PC-9 (cell line): ENCODE measurements around the gene MYO10.

Experiments used
- EZH2 ChIP-seq: fragments of 200-600 bp; sonication (generic); IDR thresholded peaks from 2 replicates; pipeline ENCODE4 v1.8.0; 2017; ENCODE audit warnings: antibody characterized with exemption, low read depth
- TF ChIP-seq, protein P1 (sequence below): fragments of 200-600 bp; sonication (generic); conservative IDR thresholded peaks from 2 replicates; pipeline ENCODE4 v1.6.1; 2017; ENCODE audit warnings: mixed run types, antibody characterized with exemption, mild to moderate bottlenecking, moderate library complexity

DNA sequence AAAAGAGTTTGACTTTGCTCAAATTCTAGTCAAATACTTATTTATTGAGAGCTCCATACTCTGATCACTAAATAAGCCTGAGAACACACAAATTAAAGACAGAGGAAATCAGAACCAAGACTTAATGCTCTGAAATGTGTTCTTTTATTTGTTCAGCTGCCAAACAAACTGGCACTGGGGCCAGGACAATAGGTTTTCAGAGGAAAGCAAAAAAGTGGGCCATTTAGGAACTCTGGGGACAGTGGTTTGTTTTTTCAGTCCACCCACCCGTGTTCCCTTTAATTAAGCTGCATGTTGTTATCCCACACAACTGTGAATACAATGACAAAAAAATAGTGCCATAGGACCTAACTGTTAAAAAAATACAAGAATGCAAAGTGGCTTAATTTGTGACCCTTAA, 223.9 kb downstream of the MYO10 start:
- TF ChIP-seq, protein P1, sequence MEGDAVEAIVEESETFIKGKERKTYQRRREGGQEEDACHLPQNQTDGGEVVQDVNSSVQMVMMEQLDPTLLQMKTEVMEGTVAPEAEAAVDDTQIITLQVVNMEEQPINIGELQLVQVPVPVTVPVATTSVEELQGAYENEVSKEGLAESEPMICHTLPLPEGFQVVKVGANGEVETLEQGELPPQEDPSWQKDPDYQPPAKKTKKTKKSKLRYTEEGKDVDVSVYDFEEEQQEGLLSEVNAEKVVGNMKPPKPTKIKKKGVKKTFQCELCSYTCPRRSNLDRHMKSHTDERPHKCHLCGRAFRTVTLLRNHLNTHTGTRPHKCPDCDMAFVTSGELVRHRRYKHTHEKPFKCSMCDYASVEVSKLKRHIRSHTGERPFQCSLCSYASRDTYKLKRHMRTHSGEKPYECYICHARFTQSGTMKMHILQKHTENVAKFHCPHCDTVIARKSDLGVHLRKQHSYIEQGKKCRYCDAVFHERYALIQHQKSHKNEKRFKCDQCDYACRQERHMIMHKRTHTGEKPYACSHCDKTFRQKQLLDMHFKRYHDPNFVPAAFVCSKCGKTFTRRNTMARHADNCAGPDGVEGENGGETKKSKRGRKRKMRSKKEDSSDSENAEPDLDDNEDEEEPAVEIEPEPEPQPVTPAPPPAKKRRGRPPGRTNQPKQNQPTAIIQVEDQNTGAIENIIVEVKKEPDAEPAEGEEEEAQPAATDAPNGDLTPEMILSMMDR: no peak
- no peak for TF ChIP-seq EZH2
